Measurements from ENCODE around the gene DEPDC5.
A peak's percentile ranks its signal among the peaks of the same experiment; 100 is the strongest.

Gene DEPDC5

GRCh38 chr22:31925056-31925455, 171.2 kb downstream of the DEPDC5 start:
- no peak for DNase-seq (ENCODE audit: low read depth)

- DNase-seq (ENCODE audit: low read depth): no peak
Observed at GRCh38 chr22:31926024-31926423, 172.2 kb downstream of the DEPDC5 start.

- no peak for DNase-seq (ENCODE audit: low read depth)
Observed at GRCh38 chr22:31926969-31927368, 173.2 kb downstream of the DEPDC5 start.

- no peak for DNase-seq (ENCODE audit: low read depth)
Observed at GRCh38 chr22:31927562-31927961, 173.7 kb downstream of the DEPDC5 start.

- DNase-seq (ENCODE audit: low read depth): no peak
Observed at GRCh38 chr22:31929167-31929930, 175.5 kb downstream of the DEPDC5 start.

- no peak for DNase-seq (ENCODE audit: low read depth)
Observed at GRCh38 chr22:31932863-31933262, 179.0 kb downstream of the DEPDC5 start.

GRCh38 chr22:31933406-31933805, 179.6 kb downstream of the DEPDC5 start:
- no peak for DNase-seq (ENCODE audit: low read depth)

- DNase-seq (ENCODE audit: low read depth): no peak
Observed at GRCh38 chr22:31933816-31934482, 180.1 kb downstream of the DEPDC5 start.

- DNase-seq (ENCODE audit: low read depth): no peak
Observed at GRCh38 chr22:31935961-31936635, 182.3 kb downstream of the DEPDC5 start.

GRCh38 chr22:31937341-31937740, 183.5 kb downstream of the DEPDC5 start:
- DNase-seq (ENCODE audit: low read depth): no peak

- DNase-seq (ENCODE audit: low read depth): no peak
Observed at GRCh38 chr22:31938296-31938695, 184.5 kb downstream of the DEPDC5 start.

- no peak for DNase-seq (ENCODE audit: low read depth)
Observed at GRCh38 chr22:31940506-31940905, 186.7 kb downstream of the DEPDC5 start.

GRCh38 chr22:31942091-31942490, 188.3 kb downstream of the DEPDC5 start:
- DNase-seq (ENCODE audit: low read depth): no peak

GRCh38 chr22:31943206-31943977, 189.6 kb downstream of the DEPDC5 start:
- no peak for DNase-seq (ENCODE audit: low read depth)

- peak; percentile 43 for DNase-seq (ENCODE audit: low read depth)
Observed at GRCh38 chr22:31943978-31944699, 190.3 kb downstream of the DEPDC5 start, which contains the start of gene YWHAH. Gene YWHAH, plus strand, starts transcription at chr22:31944535. Its CDS starts 199 bp downstream, at chr22:31944734.

- DNase-seq (ENCODE audit: low read depth): no peak
Observed at GRCh38 chr22:31944700-31945442, 191.1 kb downstream of the DEPDC5 start.

GRCh38 chr22:31945443-31945855, 191.6 kb downstream of the DEPDC5 start:
- no peak for DNase-seq (ENCODE audit: low read depth)

GRCh38 chr22:31945971-31946680, 192.3 kb downstream of the DEPDC5 start:
- DNase-seq (ENCODE audit: low read depth): no peak

GRCh38 chr22:31947296-31947695, 193.5 kb downstream of the DEPDC5 start:
- DNase-seq (ENCODE audit: low read depth): no peak

GRCh38 chr22:31948002-31948401, 194.2 kb downstream of the DEPDC5 start:
- no peak for DNase-seq (ENCODE audit: low read depth)
